ENCODE results near the gene RYR1. TPM values are rescaled to one million over a fixed set of nuclear protein-coding genes. Genes with fewer than 3 reads are reported as not detected.

Gene RYR1
- total RNA-seq, 1 experiment from 2014 or later, result 34.2 TPM

DNA sequence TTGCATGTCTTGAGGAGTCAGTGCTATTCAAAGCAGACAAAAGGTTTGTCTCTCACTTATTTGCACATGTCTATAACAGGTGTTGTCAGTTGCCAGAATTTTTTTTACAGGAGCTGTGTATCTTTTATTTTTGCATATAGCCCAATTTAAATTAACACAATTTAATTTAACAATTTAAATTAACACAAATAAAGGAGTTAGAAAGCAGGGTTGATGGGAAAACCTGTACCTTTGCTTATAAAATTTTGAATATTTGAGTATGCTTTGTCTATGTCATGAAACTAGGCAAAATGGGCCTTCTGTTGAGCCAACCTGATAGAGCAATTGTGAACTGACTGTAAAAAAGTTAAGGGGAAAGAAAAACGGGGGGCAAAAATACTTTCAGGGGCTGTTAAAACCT is 106.3 kb downstream of the RYR1 start:
- TF ChIP-seq, protein P1, sequence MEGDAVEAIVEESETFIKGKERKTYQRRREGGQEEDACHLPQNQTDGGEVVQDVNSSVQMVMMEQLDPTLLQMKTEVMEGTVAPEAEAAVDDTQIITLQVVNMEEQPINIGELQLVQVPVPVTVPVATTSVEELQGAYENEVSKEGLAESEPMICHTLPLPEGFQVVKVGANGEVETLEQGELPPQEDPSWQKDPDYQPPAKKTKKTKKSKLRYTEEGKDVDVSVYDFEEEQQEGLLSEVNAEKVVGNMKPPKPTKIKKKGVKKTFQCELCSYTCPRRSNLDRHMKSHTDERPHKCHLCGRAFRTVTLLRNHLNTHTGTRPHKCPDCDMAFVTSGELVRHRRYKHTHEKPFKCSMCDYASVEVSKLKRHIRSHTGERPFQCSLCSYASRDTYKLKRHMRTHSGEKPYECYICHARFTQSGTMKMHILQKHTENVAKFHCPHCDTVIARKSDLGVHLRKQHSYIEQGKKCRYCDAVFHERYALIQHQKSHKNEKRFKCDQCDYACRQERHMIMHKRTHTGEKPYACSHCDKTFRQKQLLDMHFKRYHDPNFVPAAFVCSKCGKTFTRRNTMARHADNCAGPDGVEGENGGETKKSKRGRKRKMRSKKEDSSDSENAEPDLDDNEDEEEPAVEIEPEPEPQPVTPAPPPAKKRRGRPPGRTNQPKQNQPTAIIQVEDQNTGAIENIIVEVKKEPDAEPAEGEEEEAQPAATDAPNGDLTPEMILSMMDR (IDR thresholded peaks at IDR 0.05), result no peak
- no peak overlapping the region for H3K27ac ChIP-seq (ENCODE audit: low read length)
- BruUV-seq (replicated peaks), result no TSS peak
- peaks cover 10% of the 10 kb centered on the region; the same call in 1 of the 2 replicates for H3K9me3 ChIP-seq (ENCODE audit: control insufficient read depth, insufficient read depth, low read depth, low read length)
- intact Hi-C loops (cut with micrococcal nuclease; ENCODE audit: unreplicated experiment), result loop anchor here (5.0 to 10.0 kb wide), 2 partner anchors 78 to 395 kb away; partner anchors contain the start of genes EIF3K, MAP4K1, MRPS12 and SARS2
- CTCF ChIA-PET, result interaction anchor here (0.6 to 1.2 kb wide), 2 partner anchors 95 to 113 kb away, joined by 6 read pairs; no protein-coding TSS in a partner anchor
- in situ Hi-C loops (cut with HindIII; ENCODE audit: low pct_unique_long_range_greater_than_20kb, low sequenced_read_pairs), result loop anchor here (10.0 kb wide), 2 partner anchors 745 to 1755 kb away; no protein-coding TSS in a partner anchor
- DNase-seq (ENCODE audit: low read depth, low spot score) (no peak), ATAC-seq (no peak)
- peaks cover 11% of the 10 kb centered on the region for H3K27me3 ChIP-seq (ENCODE audit: control insufficient read depth, insufficient read depth, low read length)
- no peak overlapping the region for H3K4me3 ChIP-seq (ENCODE audit: low read depth in 2 of 2, low read length in 2 of 2)
- POLR2A ChIA-PET, result interaction anchor here (0.5 kb wide), 1 partner anchor 486 kb away, joined by 9 read pairs; no protein-coding TSS in a partner anchor
- H3K4me1 ChIP-seq (ENCODE audit: control insufficient read depth, insufficient read depth, low read length), result peaks cover 13% of the 10 kb centered on the region
- no peaks in the 10 kb centered on the region for H3K36me3 ChIP-seq (ENCODE audit: control insufficient read depth, insufficient read depth, low read length)

DNA sequence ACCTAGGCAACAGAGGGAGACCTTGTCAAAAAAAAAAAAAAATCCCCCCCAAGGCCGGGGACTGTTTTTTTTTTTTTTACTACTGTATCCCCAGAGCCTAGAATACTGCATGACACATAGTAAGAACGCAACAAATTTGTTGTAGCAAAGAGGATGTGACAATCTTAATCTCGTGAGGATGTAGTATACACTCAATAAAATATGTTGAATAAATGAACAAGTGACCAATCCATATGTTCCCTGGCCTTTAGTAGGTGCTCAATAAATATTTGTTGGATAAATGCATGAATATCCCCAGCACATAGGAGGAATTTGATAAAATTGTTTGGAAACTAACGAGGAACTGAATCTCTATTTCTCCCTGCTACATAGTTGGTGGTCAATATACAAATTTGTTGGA is 108.5 kb downstream of the RYR1 start:
- Histone ChIP-seq H3K36me3 (ENCODE audit: control insufficient read depth, insufficient read depth, low read length) (no peaks in the 10 kb centered on the region), H3K27me3 (ENCODE audit: control insufficient read depth, insufficient read depth, low read length) (peaks cover 6% of the 10 kb centered on the region; the same call in 1 of the 2 replicates), H3K4me1 (ENCODE audit: control insufficient read depth, insufficient read depth, low read length) (peaks cover 15% of the 10 kb centered on the region), H3K9me3 (ENCODE audit: control insufficient read depth, insufficient read depth, low read depth, low read length) (no peaks in the 10 kb centered on the region), H3K27ac (ENCODE audit: low read length) (no peak overlapping the region), H3K4me3 (ENCODE audit: low read depth in 2 of 2, low read length in 2 of 2) (no peak overlapping the region)
- ATAC-seq, result no peak
- BruUV-seq (replicated peaks), result no TSS peak
- intact Hi-C loops (cut with micrococcal nuclease; ENCODE audit: unreplicated experiment), result loop anchor here (5.0 to 10.0 kb wide), 2 partner anchors 75 to 393 kb away; partner anchors contain the start of genes EIF3K, MAP4K1, MRPS12 and SARS2
- POLR2A ChIA-PET, result no interaction called here
- in situ Hi-C loops (cut with HindIII; ENCODE audit: low pct_unique_long_range_greater_than_20kb, low sequenced_read_pairs), result loop anchor here (10.0 kb wide), 2 partner anchors 743 to 1753 kb away; no protein-coding TSS in a partner anchor
- no peak for TF ChIP-seq POLR2AphosphoS5 (IDR thresholded peaks at IDR 0.05; ENCODE audit: low read depth, low read length)
- TF ChIP-seq, protein P1 (IDR thresholded peaks at IDR 0.05), result no peak
- DNase-seq (ENCODE audit: low read depth, low spot score), result no peak
- CTCF ChIA-PET, result interaction anchor here (0.6 to 0.7 kb wide), 7 partner anchors 8 to 792 kb away, joined by 3 to 11 read pairs (median 8); no protein-coding TSS in a partner anchor

DNA sequence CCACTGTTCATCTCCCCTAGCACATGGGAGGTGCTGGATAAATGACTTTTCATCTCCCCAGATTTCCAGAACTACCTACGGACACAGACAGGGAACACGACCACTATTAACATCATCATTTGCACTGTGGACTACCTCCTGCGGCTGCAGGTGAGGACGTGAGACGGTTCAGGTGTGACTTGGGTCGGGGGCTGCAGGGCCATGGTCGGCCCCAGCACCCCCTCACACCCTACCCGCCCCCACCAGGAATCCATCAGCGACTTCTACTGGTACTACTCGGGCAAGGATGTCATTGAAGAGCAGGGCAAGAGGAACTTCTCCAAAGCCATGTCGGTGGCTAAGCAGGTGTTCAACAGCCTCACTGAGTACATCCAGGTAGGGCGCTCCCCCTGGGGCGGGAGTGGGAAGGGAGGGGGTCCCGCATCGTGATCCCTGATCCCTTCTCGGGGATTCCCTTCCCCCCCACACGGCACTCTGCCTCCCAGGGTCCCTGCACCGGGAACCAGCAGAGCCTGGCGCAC is 109.9 kb downstream of the RYR1 start:
- Histone ChIP-seq H3K27ac (ENCODE audit: low read length) (no peak overlapping the region), H3K4me1 (ENCODE audit: control insufficient read depth, insufficient read depth, low read length) (peaks cover 15% of the 10 kb centered on the region), H3K9me3 (ENCODE audit: control insufficient read depth, insufficient read depth, low read depth, low read length) (no peaks in the 10 kb centered on the region), H3K27me3 (ENCODE audit: control insufficient read depth, insufficient read depth, low read length) (peaks cover 6% of the 10 kb centered on the region; the same call in 1 of the 2 replicates), H3K36me3 (ENCODE audit: control insufficient read depth, insufficient read depth, low read length) (no peaks in the 10 kb centered on the region), H3K4me3 (ENCODE audit: low read depth in 2 of 2, low read length in 2 of 2) (peak overlapping the region; percentile 25 to 50)
- intact Hi-C loops (cut with micrococcal nuclease; ENCODE audit: unreplicated experiment), result loop anchor here (5.0 to 10.0 kb wide), 2 partner anchors 74 to 391 kb away; partner anchors contain the start of genes EIF3K, MAP4K1, MRPS12 and SARS2
- CTCF ChIA-PET, result interaction anchor here (0.7 to 2.6 kb wide), 13 partner anchors 13 to 1762 kb away, joined by 3 to 66 read pairs (median 5); partner anchors contain the start of genes ACTN4 and EIF3K
- ATAC-seq (no peak), DNase-seq (ENCODE audit: low read depth, low spot score) (no peak)
- in situ Hi-C loops (cut with HindIII; ENCODE audit: low pct_unique_long_range_greater_than_20kb, low sequenced_read_pairs), result loop anchor here (10.0 kb wide), 2 partner anchors 741 to 1751 kb away; no protein-coding TSS in a partner anchor
- BruUV-seq (replicated peaks), result no TSS peak
- POLR2A ChIA-PET, result interaction anchor here (0.6 to 0.9 kb wide), 5 partner anchors 23 to 1297 kb away, joined by 3 to 7 read pairs (median 4); partner anchors contain the start of gene EIF3K
- TF ChIP-seq, protein P2, sequence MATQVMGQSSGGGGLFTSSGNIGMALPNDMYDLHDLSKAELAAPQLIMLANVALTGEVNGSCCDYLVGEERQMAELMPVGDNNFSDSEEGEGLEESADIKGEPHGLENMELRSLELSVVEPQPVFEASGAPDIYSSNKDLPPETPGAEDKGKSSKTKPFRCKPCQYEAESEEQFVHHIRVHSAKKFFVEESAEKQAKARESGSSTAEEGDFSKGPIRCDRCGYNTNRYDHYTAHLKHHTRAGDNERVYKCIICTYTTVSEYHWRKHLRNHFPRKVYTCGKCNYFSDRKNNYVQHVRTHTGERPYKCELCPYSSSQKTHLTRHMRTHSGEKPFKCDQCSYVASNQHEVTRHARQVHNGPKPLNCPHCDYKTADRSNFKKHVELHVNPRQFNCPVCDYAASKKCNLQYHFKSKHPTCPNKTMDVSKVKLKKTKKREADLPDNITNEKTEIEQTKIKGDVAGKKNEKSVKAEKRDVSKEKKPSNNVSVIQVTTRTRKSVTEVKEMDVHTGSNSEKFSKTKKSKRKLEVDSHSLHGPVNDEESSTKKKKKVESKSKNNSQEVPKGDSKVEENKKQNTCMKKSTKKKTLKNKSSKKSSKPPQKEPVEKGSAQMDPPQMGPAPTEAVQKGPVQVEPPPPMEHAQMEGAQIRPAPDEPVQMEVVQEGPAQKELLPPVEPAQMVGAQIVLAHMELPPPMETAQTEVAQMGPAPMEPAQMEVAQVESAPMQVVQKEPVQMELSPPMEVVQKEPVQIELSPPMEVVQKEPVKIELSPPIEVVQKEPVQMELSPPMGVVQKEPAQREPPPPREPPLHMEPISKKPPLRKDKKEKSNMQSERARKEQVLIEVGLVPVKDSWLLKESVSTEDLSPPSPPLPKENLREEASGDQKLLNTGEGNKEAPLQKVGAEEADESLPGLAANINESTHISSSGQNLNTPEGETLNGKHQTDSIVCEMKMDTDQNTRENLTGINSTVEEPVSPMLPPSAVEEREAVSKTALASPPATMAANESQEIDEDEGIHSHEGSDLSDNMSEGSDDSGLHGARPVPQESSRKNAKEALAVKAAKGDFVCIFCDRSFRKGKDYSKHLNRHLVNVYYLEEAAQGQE (IDR thresholded peaks at IDR 0.05; ENCODE audit: insufficient read depth in 1 of 2, low read depth in 2 of 2, low read length in 1 of 2), result no peak
- TF ChIP-seq POLR2AphosphoS5 (IDR thresholded peaks at IDR 0.05; ENCODE audit: low read depth, low read length) (no peak), TCF7L2 (IDR thresholded peaks at IDR 0.05; ENCODE audit: low read depth, low read length) (no peak), SIN3A (IDR thresholded peaks at IDR 0.05; ENCODE audit: borderline replicate concordance, insufficient read depth, low read depth, low read length) (no peak)
- TF ChIP-seq, protein P1 (IDR thresholded peaks at IDR 0.05), result no peak
